T-helper 22 cell (primary cell): ENCODE results near the gene TXN.

Experiments
- DNase-seq: peaks from one replicate; pipeline ENCODE4 v3.0.0-alpha.2; 2020; ENCODE audit warnings: low read depth

Gene TXN

GRCh38 chr9:110256380-110257096, at the start of gene TXN:
TSS of gene TXN (minus strand) at chr9:110256507. CDS start at chr9:110256435, 72 bp downstream.
- peak; percentile 70 for DNase-seq

GRCh38 chr9:110303133-110303532, 46.8 kb upstream of the TXN start:
- DNase-seq, result no peak

GRCh38 chr9:110298043-110298605, 41.8 kb upstream of the TXN start:
- no peak for DNase-seq

GRCh38 chr9:110293248-110293647, 36.9 kb upstream of the TXN start:
- no peak for DNase-seq

- no peak for DNase-seq
Measured at GRCh38 chr9:110291921-110292557, 35.7 kb upstream of the TXN start.

DNA sequence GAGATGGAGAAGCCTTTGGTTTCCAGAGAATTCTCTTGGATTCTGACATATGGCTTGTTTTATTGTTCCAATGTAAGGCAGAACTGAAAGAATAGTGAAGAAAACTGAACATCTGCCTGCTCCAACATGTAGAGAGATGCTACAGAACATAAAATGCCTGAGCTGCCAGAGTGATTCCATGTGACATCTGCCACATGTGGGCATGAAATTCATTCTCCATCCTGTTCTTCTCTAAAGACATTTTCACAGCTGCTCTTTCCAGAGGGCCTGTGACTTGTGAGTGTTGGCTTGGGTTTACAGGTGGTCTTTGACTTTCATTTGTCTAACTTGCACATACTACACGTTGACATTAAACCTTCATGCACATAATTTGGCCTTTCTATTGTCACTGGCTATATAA, 33.7 kb upstream of the TXN start:
- no peak for DNase-seq

DNA sequence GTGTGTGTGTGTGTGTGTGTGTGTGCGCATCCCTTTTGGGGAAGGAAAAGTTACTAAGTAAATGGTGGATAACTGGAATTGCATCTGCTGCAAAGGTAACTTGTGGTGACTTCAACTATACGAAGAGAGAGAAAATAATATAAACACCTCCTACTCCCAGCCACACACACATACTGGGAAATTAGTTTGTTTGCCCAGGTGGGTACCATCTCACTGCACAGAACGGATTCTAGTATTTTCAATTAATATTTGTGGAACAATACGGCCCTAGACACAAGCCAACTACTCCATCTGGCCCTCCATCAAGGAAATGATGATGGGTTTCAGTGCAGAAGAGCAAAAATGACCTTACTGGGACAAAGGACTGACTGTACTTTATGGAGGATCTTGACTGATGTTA, 32.2 kb upstream of the TXN start:
- no peak for DNase-seq

DNA sequence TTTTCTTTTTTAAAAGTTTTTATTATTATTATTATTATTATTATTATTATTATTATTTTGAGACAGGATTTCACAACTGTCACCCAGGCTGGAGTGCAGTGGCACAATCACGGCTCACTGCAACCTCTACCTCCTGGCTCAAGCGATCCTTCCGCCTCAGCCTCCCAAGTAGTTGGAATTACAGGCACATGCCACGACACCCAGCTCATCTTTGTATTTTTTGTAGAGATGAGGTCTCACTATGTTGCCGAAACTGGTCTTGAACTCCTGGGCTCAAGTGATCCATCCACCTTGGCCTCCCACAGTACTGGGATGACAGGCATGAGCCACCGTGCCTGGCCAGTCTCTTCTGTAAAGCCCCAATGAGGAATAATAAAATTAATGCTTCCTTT, 31.0 kb upstream of the TXN start:
- no peak for DNase-seq

- DNase-seq, result no peak
Measured at GRCh38 chr9:110284211-110284844, 28.0 kb upstream of the TXN start.

GRCh38 chr9:110283751-110284150, 27.4 kb upstream of the TXN start:
- DNase-seq, result no peak

- no peak for DNase-seq
Measured at GRCh38 chr9:110282739-110283081, 26.4 kb upstream of the TXN start.

DNA sequence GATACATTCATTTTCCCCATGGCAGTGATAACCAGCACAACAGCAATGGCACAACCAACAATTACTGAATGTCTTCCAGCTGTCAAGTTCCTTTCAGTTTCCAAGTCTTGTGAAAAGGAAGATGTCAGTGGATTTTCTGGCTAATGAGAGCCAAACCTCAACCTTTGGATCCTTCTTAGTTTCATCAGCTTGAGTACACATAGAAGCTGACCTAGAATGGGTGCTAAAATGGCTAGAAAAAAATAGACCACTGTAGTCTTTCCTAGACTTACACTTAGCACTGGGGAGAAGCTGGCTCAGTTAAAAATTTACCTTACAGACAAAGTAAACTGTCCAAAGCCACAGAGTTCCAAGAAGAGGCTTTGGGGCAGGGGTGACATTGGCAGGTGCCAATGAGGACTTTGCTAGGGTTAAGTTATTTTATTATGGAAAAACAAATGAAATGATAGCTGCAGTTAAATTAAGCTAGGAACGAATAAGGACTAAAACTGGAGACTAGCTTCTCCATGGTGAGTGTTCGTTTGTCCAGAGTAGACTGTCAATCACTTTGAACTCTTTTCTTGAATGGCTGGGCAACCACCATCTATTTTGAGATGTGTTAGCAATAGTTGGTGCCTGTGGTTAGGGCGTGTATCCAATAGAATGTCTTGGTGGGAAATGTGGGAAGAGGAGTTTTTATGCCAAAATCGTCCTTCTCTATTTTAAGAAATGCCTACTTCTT, 25.9 kb upstream of the TXN start:
- no peak for DNase-seq

GRCh38 chr9:110278080-110278707, 21.9 kb upstream of the TXN start:
- no peak for DNase-seq

GRCh38 chr9:110276781-110277180, 20.5 kb upstream of the TXN start:
- no peak for DNase-seq

DNA sequence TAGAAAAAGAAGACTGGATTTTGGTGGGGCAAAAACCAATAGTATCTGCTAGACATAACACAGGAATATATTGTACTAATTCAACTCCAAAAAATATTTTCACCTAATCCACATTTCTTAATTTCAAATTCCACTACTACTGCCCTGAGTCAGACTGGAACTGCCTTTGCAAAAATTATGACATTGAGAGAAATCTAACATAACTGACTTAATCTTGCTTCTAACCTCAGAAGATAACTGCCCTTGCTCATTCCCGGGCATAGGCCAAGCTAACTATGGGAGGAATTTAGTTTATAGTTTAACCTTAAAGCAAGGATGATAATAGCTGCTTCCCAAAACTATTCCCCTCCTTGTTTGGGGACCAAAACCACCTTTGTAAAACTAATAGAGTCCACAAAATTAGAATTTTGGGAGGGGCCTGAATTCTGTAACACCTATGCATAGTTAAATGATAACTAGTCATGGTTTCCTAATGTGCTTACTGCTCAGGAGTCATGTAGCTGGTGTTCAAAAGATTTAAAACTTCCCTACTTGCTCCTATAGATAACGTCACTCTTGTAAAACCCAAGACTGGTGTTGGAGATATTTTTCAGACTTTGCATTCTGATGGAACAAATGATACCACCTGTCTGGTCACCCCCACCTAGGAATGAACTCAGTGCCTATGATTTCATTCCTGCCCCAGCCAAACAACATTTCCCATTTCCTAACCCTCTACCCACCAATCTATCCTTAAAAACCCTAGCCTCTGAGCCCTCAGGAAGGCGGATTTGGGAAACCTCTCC, 14.1 kb upstream of the TXN start:
- no peak for DNase-seq

DNA sequence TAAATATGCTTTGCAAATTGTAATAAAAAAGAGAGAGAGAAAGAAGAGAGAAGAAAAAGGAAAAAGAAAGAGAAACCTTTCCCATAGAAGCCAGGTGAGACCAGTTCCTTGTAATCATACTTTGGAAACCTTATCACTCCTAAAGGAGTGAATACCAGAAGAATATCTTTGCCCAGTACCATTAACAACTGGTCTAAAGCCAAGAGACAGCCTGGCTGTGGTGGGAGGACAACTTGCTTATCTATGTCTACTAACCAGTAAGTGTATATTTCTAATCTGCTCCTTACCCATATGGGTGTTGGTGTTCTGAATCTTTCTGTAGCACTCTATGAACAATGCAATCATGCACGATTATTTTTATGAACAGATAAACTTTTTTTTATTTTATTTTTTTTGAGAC, 10.5 kb upstream of the TXN start:
- DNase-seq, result no peak

GRCh38 chr9:110261632-110262031, 5.3 kb upstream of the TXN start:
- DNase-seq, result no peak

- DNase-seq, result no peak
Measured at GRCh38 chr9:110260911-110261310, 4.6 kb upstream of the TXN start.

DNA sequence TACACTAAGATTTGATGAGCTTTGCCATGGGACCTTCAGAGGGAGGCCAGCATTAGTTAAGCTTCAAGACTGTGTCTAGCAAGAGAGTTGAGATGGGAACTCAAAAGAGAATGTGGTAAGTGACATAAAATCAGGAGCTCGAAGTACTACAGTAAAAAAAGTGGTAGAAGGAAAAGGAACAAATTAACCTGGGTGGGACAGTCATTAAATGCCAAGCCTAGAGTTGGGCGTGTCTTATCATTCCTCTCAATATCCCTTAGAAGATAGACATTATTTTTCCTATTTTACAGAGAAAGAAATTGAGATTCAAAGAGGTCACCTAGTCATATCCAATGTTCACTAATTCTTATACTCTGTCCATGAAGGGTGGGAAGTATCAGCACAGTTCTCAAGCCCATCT, 3.3 kb upstream of the TXN start:
- DNase-seq, result no peak

DNA sequence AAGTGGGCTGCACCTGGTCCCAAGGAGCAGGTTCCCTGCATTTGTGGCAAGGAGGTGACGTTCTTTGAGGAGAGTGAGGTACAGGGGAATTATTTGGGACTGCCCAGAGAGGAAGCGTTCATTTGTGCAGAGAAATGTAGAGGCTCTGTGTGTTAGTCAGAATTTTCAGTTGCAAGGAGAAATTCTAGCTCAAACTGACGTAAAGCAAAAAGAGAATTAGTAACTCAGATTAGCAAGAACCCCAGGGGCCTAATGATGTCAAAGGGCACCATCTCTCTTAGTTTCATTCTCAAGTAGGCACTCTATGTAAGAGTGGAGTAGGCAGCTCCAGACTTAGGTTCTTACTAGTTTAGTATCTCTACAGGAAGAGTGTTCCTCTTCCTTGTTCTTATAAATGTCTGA, 2.4 kb upstream of the TXN start:
- no peak for DNase-seq

DNA sequence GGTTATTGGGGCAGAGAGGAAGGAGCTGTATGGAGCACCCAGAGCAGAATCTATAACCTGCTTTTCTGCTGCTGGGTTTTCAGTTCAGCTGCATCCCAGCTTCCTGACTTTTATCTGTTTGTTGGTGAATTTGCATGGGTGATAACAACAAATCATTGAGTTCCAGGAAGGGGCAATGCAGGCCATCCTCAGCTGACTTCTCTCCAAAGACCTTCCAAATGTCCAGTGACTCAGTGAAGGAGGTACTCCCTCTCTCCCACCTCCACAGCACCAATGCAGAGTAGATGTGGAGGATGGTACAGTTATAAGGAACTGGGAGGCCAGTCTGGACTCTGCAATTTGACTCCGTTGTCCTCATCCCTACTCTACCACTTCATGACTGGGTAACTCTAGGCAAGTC, 1.6 kb upstream of the TXN start:
- DNase-seq, result no peak
